H9 (cell line): ENCODE results near the gene ANAPC13. TPM values are rescaled to one million over a fixed set of nuclear protein-coding genes. Genes with fewer than 3 reads are reported as not detected.

ENCODE experiments used
- DNase-seq: peaks from one replicate; pipeline ENCODE4 v3.0.0-alpha.2; 2017
- H2AFZ ChIP-seq: one replicate; pipeline ENCODE4 v1.6.1; 2013; ENCODE audit warnings: mild to moderate bottlenecking, low read length, control low read depth, moderate library complexity
- H2AK5ac ChIP-seq: 2 replicates; pipeline ENCODE4 v1.6.1; 2013; ENCODE audit warnings: low read length, control low read depth, mixed read lengths; ENCODE audit not compliant: insufficient read length
- H2BK120ac ChIP-seq: one replicate; pipeline ENCODE4 v1.6.1; 2013; ENCODE audit warnings: low read depth, mild to moderate bottlenecking, low read length, control low read depth, inconsistent platforms; ENCODE audit not compliant: poor library complexity, severe bottlenecking
- H2BK12ac ChIP-seq: 2 replicates; pipeline ENCODE4 v1.6.1; 2013; ENCODE audit warnings: low read length, control low read depth, mixed read lengths, low read depth; ENCODE audit not compliant: insufficient read length
- H2BK15ac ChIP-seq: 2 replicates; pipeline ENCODE4 v1.6.1; 2013; ENCODE audit warnings: low read depth, low read length, control low read depth
- H2BK20ac ChIP-seq: one replicate; pipeline ENCODE4 v1.6.1; 2013; ENCODE audit warnings: low read depth, mild to moderate bottlenecking, low read length, control low read depth, inconsistent platforms; ENCODE audit not compliant: poor library complexity, severe bottlenecking
- H2BK5ac ChIP-seq: 2 replicates; pipeline ENCODE4 v1.6.1; 2013; ENCODE audit warnings: low read length, control low read depth, mixed read lengths; ENCODE audit not compliant: insufficient read length
- H3K14ac ChIP-seq: 2 replicates; pipeline ENCODE4 v1.6.1; 2013; ENCODE audit warnings: low read length, control low read depth; ENCODE audit not compliant: insufficient read depth
- H3K18ac ChIP-seq: 2 replicates; pipeline ENCODE4 v1.6.1; 2013; ENCODE audit warnings: low read depth, mild to moderate bottlenecking, mixed read lengths, low read length, control low read depth; ENCODE audit not compliant: insufficient read length
- H3K23ac ChIP-seq: 2 replicates; pipeline ENCODE4 v1.6.1; 2013; ENCODE audit warnings: low read length, control low read depth, mixed read lengths, low read depth; ENCODE audit not compliant: insufficient read length
- H3K23me2 ChIP-seq: 2 replicates; pipeline ENCODE4 v1.6.1; 2013; ENCODE audit warnings: low read depth, mild to moderate bottlenecking, mixed read lengths, low read length, control low read depth; ENCODE audit not compliant: insufficient read length, poor library complexity, severe bottlenecking
- H3K27ac ChIP-seq: 2 replicates; pipeline ENCODE4 v1.5.1; 2013; ENCODE audit warnings: low read length, control low read depth, mixed read lengths, low read depth; ENCODE audit not compliant: insufficient read length
- H3K27me3 ChIP-seq: 2 replicates; pipeline ENCODE4 v1.6.1; 2013; ENCODE audit warnings: low read length, control low read depth, inconsistent platforms; ENCODE audit not compliant: insufficient read depth
- H3K4ac ChIP-seq: 2 replicates; pipeline ENCODE4 v1.6.1; 2013; ENCODE audit warnings: low read depth, mild to moderate bottlenecking, control low read depth, inconsistent platforms, low read length, moderate library complexity
- H3K4me1 ChIP-seq: 2 replicates; pipeline ENCODE4 v1.6.1; 2013; ENCODE audit warnings: low read length, control low read depth, inconsistent platforms; ENCODE audit not compliant: insufficient read depth
- H3K4me2 ChIP-seq: 2 replicates; pipeline ENCODE4 v1.6.1; 2013; ENCODE audit warnings: low read length, control low read depth, mixed read lengths; ENCODE audit not compliant: insufficient read length, insufficient read depth
- H3K56ac ChIP-seq: 2 replicates; pipeline ENCODE4 v1.6.1; 2013; ENCODE audit warnings: low read depth, mild to moderate bottlenecking, mixed read lengths, low read length, control low read depth; ENCODE audit not compliant: insufficient read length
- H3K79me1 ChIP-seq: 2 replicates; pipeline ENCODE4 v1.6.1; 2013; ENCODE audit warnings: low read depth, mild to moderate bottlenecking, moderate library complexity, low read length, control low read depth, inconsistent platforms; ENCODE audit not compliant: insufficient read depth, poor library complexity, severe bottlenecking
- H3K79me2 ChIP-seq: 2 replicates; pipeline ENCODE4 v1.6.1; 2013; ENCODE audit warnings: low read length, control low read depth, inconsistent platforms; ENCODE audit not compliant: insufficient read depth
- H3K9ac ChIP-seq: 2 replicates; pipeline ENCODE4 v1.6.1; 2013; ENCODE audit warnings: low read length, control low read depth, mixed read lengths; ENCODE audit not compliant: insufficient read length; ENCODE audit errors: extremely low read depth
- H3K9me3 ChIP-seq: one replicate; pipeline ENCODE4 v1.6.1; 2013; ENCODE audit warnings: low read depth, low read length, inconsistent platforms; ENCODE audit not compliant: control insufficient read depth
- H3T11ph ChIP-seq: one replicate; pipeline ENCODE4 v1.6.1; 2013; ENCODE audit warnings: mild to moderate bottlenecking, low read length, control low read depth, inconsistent platforms
- H4K20me1 ChIP-seq: one replicate; pipeline ENCODE4 v1.6.1; 2013; ENCODE audit not compliant: control insufficient read depth, insufficient read length, insufficient read depth
- H4K5ac ChIP-seq: 2 replicates; pipeline ENCODE4 v1.6.1; 2013; ENCODE audit warnings: low read depth, mild to moderate bottlenecking, mixed read lengths, low read length, control low read depth; ENCODE audit not compliant: insufficient read length
- H4K8ac ChIP-seq: replicated peaks from 2 replicates; pipeline ENCODE4 v1.6.1; 2013; ENCODE audit warnings: low read length, control low read depth, mixed read lengths, low read depth; ENCODE audit not compliant: insufficient read length
- H4K91ac ChIP-seq: 2 replicates; pipeline ENCODE4 v1.6.1; 2013; ENCODE audit warnings: low read depth, mild to moderate bottlenecking, moderate library complexity, mixed read lengths, low read length, control low read depth; ENCODE audit not compliant: insufficient read length
- H3K27ac Mint-ChIP-seq, 3 experiments: 2 replicates in 2 of 3; 3 replicates in 1 of 3; pipeline ENCODE4 v1.8.0; 2020 to 2021; ENCODE audit warnings: mixed read lengths in 3 of 3, mild to moderate bottlenecking in 1 of 3, moderate library complexity in 1 of 3
- H3K27me3 Mint-ChIP-seq: 2 replicates; pipeline ENCODE4 v1.8.0; 2021; ENCODE audit warnings: low read depth, mild to moderate bottlenecking, moderate library complexity, mixed read lengths
- H3K36me3 Mint-ChIP-seq, 3 experiments: 2 replicates in 2 of 3; 3 replicates in 1 of 3; pipeline ENCODE4 v1.8.0; 2020 to 2021; ENCODE audit warnings: low read depth in 3 of 3, mixed read lengths in 3 of 3; ENCODE audit not compliant: insufficient read depth in 1 of 3
- H3K4me1 Mint-ChIP-seq, 2 experiments: 2 replicates each; pipeline ENCODE4 v1.8.0; 2020; ENCODE audit warnings: mixed read lengths in 2 of 2
- H3K4me3 Mint-ChIP-seq, 2 experiments: 2 replicates in 1 of 2; 3 replicates in 1 of 2; pipeline ENCODE4 v1.8.0; 2020 to 2021; ENCODE audit warnings: mild to moderate bottlenecking in 2 of 2, mixed read lengths in 2 of 2, moderate library complexity in 1 of 2
- H3K9me3 Mint-ChIP-seq, 2 experiments: 2 replicates in 1 of 2; 3 replicates in 1 of 2; pipeline ENCODE4 v1.8.0; 2020; ENCODE audit warnings: mild to moderate bottlenecking in 2 of 2, mixed read lengths in 2 of 2, moderate library complexity in 1 of 2
- WGBS: extraction: QIAGEN DNeasy Blood & Tissue Kit; methylation state at CpG from one replicate; pipeline ENCODE4 v1.1.7; 2013; ENCODE audit warnings: missing lambda C conversion rate, low lambda C conversion rate, mixed read lengths; ENCODE audit not compliant: insufficient read length; ENCODE audit errors: extremely low coverage; 5-methylcytosine and 5-hydroxymethylcytosine counted together
- total RNA-seq: library from RNA; stranded (reverse); gene quantifications from 2 replicates; pipeline ENCODE4 v1.2.1, GENCODE V29; 2021
- TF ChIP-seq, protein P1 (sequence below): fragments of 200-600 bp; sonication (generic); conservative IDR thresholded peaks from 3 replicates; pipeline ENCODE4 v1.8.0; 2021; ENCODE audit warnings: antibody characterized with exemption, mild to moderate bottlenecking

Gene ANAPC13
- total RNA-seq, 1 experiment from 2014 or later = 42.8 TPM

DNA sequence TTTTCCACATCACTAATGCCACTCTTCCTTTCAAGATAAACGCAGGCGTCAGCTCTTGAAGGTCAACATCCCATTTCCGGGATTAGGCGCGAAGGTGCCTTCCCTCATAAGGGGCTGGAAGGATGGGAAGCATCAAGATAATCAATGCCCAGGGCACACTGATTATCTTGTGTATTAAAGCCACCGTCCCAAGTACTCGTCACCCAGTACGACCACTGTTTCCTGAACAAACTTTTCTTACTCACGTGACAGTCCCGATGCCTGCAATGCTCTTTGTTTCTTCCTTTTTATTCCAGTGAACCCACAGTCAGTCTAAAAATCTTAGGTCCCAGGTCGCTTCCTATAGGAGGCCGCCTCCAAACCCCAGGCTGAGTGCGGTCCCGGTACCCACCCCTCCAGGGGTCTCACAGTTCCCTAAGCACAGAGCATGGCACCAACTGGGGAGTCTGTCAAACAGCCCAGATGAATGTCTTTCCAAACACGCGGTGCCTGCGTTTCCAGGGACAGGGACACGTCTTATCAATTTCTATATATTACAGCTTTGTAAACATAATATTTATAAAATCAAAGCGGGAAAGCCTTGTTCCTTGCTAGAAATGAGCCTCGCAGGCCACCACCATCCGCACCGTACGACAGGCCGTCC is 589 bp downstream of the ANAPC13 start:
- H2AK5ac ChIP-seq = no peak overlapping the region
- peaks cover 6 to 37% (median 26%) of the 10 kb centered on the region in 3 experiments for H3K36me3 Mint-ChIP-seq
- no peak overlapping the region; the same call in 1 of the 2 replicates for H3K14ac ChIP-seq
- DNase-seq = no peak
- no peak overlapping the region for H2BK120ac ChIP-seq
- H3K23ac ChIP-seq = no peak overlapping the region
- no CpG with 5 or more reads among the region's 24 CpGs for WGBS
- peak overlapping the region; percentile 79 for H2AFZ ChIP-seq
- no peak overlapping the region for H3T11ph ChIP-seq
- H3K9me3 Mint-ChIP-seq = no peaks in the 10 kb centered on the region
- no peak overlapping the region for H2BK20ac ChIP-seq
- peaks cover 2% of the 10 kb centered on the region; the same call in 1 of the 2 replicates for H3K4me1 ChIP-seq
- H3K4me1 Mint-ChIP-seq = peaks cover 22 to 24% of the 10 kb centered on the region in 2 experiments
- peak overlapping the region; percentile 34 for H3K27ac ChIP-seq
- no peaks in the 10 kb centered on the region for H3K79me1 ChIP-seq
- no peak overlapping the region for H4K8ac ChIP-seq
- no peak overlapping the region for H4K5ac ChIP-seq
- H3K9me3 ChIP-seq = no peaks in the 10 kb centered on the region
- no peak overlapping the region for H2BK12ac ChIP-seq
- H4K91ac ChIP-seq = no peak overlapping the region
- H3K9ac ChIP-seq = peak overlapping the region; percentile 90
- H3K27ac Mint-ChIP-seq = peak overlapping the region; percentile 97 to 99 (median 99)
- H2BK5ac ChIP-seq = no peak overlapping the region
- H3K18ac ChIP-seq = peak overlapping the region; percentile 86
- H3K4ac ChIP-seq = no peak overlapping the region
- H3K56ac ChIP-seq = no peak overlapping the region
- H3K27me3 ChIP-seq = no peaks in the 10 kb centered on the region
- H4K20me1 ChIP-seq = no peaks in the 10 kb centered on the region
- peak overlapping the region; percentile 96 to 98 for H3K4me3 Mint-ChIP-seq
- H3K27me3 Mint-ChIP-seq = no peaks in the 10 kb centered on the region
- peaks cover 11% of the 10 kb centered on the region for H3K23me2 ChIP-seq
- no peaks in the 10 kb centered on the region; the same call in 1 of the 2 replicates for H3K79me2 ChIP-seq
- H3K4me2 ChIP-seq = peak overlapping the region; percentile 96
- TF ChIP-seq, protein P1, sequence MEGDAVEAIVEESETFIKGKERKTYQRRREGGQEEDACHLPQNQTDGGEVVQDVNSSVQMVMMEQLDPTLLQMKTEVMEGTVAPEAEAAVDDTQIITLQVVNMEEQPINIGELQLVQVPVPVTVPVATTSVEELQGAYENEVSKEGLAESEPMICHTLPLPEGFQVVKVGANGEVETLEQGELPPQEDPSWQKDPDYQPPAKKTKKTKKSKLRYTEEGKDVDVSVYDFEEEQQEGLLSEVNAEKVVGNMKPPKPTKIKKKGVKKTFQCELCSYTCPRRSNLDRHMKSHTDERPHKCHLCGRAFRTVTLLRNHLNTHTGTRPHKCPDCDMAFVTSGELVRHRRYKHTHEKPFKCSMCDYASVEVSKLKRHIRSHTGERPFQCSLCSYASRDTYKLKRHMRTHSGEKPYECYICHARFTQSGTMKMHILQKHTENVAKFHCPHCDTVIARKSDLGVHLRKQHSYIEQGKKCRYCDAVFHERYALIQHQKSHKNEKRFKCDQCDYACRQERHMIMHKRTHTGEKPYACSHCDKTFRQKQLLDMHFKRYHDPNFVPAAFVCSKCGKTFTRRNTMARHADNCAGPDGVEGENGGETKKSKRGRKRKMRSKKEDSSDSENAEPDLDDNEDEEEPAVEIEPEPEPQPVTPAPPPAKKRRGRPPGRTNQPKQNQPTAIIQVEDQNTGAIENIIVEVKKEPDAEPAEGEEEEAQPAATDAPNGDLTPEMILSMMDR = no peak
- no peak overlapping the region for H2BK15ac ChIP-seq
